HuH-7.5 (cell line): ENCODE measurements around the gene TOP2B.

Experiments used
- DNase-seq: peaks from one replicate; pipeline ENCODE4 v3.0.0; 2011; ENCODE audit warnings: low spot score

The TOP2B gene, protein sequence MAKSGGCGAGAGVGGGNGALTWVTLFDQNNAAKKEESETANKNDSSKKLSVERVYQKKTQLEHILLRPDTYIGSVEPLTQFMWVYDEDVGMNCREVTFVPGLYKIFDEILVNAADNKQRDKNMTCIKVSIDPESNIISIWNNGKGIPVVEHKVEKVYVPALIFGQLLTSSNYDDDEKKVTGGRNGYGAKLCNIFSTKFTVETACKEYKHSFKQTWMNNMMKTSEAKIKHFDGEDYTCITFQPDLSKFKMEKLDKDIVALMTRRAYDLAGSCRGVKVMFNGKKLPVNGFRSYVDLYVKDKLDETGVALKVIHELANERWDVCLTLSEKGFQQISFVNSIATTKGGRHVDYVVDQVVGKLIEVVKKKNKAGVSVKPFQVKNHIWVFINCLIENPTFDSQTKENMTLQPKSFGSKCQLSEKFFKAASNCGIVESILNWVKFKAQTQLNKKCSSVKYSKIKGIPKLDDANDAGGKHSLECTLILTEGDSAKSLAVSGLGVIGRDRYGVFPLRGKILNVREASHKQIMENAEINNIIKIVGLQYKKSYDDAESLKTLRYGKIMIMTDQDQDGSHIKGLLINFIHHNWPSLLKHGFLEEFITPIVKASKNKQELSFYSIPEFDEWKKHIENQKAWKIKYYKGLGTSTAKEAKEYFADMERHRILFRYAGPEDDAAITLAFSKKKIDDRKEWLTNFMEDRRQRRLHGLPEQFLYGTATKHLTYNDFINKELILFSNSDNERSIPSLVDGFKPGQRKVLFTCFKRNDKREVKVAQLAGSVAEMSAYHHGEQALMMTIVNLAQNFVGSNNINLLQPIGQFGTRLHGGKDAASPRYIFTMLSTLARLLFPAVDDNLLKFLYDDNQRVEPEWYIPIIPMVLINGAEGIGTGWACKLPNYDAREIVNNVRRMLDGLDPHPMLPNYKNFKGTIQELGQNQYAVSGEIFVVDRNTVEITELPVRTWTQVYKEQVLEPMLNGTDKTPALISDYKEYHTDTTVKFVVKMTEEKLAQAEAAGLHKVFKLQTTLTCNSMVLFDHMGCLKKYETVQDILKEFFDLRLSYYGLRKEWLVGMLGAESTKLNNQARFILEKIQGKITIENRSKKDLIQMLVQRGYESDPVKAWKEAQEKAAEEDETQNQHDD (N-terminal part only)

DNA sequence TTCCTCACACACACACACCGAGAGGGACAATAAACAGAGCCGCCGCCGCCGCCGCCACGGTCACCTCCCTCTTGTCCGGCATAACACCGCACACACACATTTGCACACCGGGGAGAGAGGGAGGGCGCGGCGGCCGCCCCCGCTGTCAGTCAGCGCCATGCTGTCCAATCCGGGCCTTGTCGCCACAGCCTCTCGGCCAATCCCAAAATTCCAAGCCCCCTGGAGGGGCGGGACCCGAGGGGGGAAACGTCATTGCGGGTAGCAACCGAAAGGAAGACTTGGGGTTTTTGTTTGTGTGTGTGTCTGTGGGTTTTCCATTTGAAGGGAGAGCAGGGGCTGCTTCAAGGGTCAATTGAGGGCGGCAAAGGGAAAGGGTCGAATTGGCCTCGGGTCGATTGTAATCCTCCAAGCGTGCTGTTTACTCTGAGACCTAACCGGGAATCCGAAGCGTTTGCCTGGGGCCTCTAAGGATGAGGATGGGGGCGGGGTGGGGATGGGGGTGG is at the start of gene TOP2B:
TOP2B (minus strand) TSS at position 96 of the 503 bp plus-strand sequence. CDS start 610 bp downstream, outside the sequence.
- DNase-seq, result peak; percentile 99

DNA sequence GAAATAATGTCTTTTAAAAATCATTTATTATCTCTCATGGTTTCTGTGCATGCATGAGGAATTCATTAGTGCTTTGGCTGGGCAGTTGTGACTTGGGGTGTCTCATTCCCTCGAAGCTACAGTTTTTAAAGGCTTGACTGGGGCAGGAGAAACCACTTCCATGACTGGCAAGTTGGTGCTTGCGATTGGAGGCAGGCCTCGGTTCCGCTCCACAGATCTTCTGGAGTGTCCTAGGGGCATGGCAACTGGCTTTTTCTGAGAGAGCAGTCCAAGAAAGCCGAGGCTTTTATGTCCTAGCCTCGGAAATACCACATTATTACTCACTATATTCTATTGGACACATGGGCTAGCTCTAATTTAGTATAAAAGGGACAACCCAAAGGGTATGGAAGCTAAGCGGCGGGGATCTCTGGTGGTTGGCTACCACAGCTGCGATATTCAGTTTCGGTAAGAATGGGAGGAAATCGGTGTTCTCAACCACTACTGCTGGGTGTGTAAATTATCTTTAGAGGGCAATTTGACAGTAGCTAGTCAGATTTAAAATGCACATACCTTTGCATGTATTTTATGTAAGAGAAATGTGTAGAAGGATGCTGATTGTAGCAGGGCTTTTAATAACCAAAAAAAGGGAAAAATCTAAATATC is 48.8 kb upstream of the TOP2B start:
- DNase-seq, result no peak

GRCh38 chr3:25711090-25711489 is 46.4 kb upstream of the TOP2B start:
- no peak for DNase-seq

GRCh38 chr3:25708036-25708435 is 43.3 kb upstream of the TOP2B start:
- no peak for DNase-seq

GRCh38 chr3:25707268-25707926 is 42.7 kb upstream of the TOP2B start:
- no peak for DNase-seq

- no peak for DNase-seq
Observed at GRCh38 chr3:25706213-25706612, 41.5 kb upstream of the TOP2B start.

DNA sequence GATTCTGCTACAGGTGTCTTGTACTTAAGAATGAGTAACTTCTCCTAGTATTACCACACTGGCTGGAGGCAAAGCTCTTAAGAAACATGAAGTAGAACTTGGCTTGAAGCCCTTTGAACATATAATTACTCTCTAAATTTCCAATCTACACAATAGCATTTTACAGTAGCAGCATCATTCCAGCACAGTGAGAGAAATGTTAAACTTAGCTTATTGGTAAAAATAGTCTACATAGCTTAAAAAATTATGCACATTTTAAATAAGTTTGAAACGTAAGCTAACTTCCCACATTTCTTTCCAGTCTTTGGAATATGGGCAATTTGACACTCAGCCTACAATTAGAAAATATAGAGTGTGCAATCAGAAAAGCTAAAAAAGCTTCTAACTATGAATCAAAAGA is 32.8 kb upstream of the TOP2B start:
- DNase-seq, result no peak

GRCh38 chr3:25695731-25696420 is 31.2 kb upstream of the TOP2B start:
- no peak for DNase-seq

- DNase-seq, result no peak
Observed at GRCh38 chr3:25693238-25693637, 28.5 kb upstream of the TOP2B start.

DNA sequence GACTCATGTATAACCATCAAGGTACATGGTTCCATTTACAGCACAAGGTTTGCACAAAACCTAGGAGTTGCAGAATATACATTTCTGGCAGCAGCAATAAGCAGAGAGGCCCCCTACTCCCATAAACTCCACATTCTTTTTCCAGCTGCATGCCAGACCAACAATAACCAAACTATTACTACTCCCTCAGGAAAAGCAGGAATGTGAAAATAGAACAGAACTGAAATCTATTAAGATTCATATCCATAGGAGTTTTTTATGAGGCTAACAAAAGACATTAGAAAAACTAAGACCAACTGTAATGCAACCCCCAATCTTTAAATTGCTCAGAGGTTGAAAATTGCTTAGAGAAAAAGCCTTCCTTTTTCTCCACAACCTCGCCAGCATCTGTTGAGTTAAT is 27.6 kb upstream of the TOP2B start:
- DNase-seq, result no peak

DNA sequence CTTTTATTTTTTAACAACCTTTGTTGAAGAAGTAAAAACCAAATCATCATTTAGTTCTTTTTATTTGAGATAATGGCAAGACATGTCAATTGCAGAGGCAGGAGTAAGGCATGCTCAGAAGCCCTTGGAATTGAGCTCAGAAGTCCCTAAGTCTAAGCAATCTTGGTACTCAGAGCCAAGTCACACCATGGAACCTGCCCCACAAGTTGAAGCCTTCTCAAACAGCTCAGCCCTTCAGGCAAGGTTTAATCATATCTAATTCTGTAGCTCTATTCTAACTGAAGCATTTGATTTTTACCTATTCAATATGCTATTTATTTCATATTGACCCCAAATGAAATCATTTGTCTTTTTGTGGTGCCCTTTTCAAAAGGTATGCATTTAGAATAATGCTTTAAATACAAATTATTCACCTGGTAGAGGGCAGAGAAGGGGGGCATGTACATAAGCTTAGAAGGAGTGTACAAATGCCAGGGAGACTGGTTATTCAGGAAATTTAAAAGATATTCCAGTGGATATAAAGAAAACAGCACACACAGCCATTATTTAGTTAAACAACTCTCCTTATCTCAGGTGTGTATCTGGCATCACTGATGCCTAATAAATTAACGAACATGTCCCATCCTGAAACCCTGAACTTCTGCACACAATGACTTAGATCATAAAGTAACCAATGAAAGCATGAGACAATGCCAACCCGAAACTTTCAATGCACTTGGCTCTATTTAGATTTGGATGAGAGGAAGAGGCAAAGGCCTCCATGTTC is 26.2 kb upstream of the TOP2B start:
- no peak for DNase-seq

DNA sequence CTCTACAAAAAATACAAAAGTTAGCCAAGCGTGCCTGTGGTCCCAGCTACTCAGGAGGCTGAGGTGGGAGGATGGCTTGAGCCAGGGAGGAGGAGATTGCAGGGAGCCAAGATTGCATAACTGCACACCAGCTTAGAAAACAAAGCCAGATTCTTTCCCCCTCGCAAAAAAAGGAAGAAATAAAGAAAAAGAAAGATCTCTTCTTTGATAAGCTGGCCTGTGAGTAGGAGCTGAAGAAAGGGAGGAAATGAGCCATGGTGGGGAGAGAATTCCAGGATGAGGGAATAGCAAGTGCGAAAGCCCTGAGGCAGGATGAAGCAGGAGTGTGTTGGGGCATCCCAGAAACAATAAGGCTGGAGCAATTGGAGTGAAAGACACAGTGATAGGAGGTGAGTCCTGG is 24.5 kb upstream of the TOP2B start:
- no peak for DNase-seq

- no peak for DNase-seq
Observed at GRCh38 chr3:25687742-25688141, 23.0 kb upstream of the TOP2B start.

DNA sequence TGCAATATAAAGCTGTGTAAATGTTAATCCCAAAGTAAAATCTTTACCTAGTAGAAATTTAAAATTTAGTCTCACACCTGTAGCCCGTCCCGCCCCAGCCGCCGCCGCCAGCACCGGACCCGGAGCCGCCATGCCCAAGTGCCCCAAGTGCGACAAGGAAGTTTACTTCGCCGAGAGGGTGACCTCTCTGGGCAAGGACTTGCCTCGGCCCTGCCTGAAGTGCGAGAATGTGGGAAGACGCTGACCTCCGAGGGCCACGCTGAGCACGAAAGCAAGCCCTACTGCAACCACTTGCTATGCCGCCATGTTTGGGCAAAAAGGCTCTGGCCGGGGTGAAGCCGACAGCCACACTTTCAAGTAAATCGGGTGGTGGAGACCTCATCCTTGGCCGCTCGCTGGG is 22.1 kb upstream of the TOP2B start:
- no peak for DNase-seq

- DNase-seq, result no peak
Observed at GRCh38 chr3:25683882-25684281, 19.2 kb upstream of the TOP2B start.

DNA sequence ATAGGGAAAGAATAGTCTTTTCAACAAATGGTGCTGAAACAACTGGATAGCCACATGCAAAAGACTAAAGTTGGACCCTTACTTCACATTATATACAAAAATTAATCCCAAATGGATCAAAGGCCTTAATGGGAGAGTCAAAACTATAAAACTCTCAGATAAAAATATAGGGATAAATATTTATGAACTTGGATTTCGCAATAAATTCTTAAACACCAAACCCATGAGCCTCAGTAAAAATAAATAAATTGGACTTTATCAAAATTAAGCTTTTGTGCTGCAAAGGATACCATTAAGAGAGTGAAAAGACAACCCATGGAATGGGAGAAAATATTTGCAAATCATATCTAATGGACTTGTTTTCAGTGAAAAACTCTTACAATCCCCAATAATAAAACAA is 18.7 kb upstream of the TOP2B start:
- DNase-seq, result no peak

DNA sequence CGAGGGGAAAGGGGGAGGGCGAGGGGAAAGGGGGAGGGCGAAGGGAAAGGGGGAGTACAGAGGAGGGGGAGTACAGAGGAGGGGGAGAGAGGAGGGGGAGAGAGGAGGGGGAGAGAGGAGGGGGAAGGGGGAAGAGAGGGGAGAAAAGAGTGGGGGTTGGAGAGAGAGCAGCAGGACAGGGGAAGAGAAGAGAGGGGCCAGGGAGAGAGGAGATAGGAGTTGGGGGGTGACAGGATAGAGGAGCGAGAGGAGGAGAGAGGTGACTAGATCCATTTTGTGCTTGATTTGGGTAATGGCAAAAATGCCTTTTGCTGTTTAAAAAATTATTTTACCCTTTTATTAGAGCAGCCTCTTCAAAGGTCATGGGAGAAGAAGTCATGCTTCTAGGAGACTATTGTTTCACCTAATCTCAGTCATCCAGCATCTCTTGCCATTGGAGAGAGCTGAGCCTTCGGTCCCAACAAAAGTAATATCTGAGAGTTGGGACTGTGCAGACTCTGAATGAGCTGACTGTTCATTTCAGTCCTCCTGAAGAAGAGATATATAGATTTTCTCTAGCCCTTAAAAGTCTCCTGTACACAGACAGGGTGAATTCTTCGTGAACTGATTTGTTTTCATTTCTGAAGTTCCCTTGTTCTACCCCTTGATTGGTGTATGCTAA is 15.1 kb upstream of the TOP2B start:
- DNase-seq, result no peak

- DNase-seq, result no peak
Observed at GRCh38 chr3:25679166-25679565, 14.5 kb upstream of the TOP2B start.

DNA sequence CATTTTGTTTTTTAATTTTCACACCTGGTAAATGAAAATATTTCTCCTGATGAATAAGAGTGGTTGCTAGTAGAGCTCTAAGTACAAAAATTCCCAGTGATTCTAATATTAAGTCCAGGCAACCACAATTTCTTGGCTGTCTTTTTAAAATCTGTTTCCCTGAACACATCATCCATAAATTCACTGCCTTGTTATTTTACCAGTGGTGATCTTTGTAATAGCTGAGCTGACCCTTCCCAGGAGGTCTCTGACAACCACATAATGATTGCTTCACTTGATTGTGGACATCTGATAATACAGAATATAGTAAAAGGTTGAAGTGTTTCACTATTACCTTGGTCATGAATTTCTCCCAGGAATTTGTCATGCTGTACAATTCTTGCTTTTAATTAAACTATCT is 13.9 kb upstream of the TOP2B start:
- DNase-seq, result no peak
